ENCODE results near the gene TPRG1.
A peak's percentile ranks its signal among the peaks of the same experiment; 100 is the strongest.

The TPRG1 gene

DNA sequence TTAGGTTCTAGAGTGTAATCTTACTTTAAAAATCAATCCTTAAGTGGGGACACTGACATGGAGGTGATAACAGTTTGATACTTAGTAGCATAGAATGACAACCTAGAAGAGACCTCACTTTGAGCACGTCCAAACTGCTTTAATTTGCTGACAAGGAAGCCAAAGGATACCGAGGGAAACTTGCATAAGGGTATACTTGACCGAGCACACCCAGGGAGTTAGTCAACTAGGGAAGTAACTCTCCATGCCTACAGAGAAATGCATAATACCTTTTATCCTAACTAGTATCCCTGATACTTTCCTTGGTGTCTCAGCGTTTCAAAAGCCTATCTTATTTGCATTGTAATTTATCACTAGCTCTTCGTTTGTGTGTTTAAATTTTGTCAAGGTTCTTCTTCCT is 5.5 kb upstream of the TPRG1 start:
- DNase-seq = no peak

DNA sequence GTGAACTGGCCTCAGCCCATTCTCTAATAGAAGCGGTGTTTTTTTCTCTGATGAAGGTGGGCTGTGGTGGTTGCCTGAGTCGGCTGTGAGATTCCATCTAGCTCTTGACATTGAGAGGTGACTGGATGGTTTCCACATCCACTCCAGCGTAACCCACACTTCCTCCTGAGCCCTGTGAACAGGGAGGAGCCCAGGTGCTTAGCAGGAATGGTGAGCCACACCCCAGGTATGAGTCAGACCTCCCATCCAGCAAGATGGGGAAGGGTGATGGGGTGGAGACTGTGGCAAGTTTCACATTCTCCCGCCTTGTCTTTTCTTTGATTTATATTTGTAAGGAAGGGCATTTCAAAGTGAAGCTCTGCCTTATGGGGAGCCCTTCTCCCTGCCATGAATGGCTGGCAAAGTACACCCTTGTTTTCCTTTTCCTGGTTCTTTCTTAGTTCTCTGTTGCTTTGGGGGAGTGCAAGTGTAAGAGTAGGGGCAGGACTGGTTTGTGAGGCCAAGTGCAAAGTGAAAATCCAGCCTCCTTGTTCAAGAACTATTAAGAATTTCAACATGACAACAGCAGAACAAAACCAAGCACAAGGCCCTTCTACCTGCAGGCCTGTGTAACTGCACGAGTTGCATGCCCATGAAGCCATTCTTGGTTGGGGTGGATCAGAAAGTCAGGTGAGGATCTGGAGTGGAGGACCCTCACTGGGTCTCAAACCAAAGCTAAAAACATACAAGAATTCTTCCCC is 4.6 kb upstream of the TPRG1 start:
- DNase-seq = no peak

DNA sequence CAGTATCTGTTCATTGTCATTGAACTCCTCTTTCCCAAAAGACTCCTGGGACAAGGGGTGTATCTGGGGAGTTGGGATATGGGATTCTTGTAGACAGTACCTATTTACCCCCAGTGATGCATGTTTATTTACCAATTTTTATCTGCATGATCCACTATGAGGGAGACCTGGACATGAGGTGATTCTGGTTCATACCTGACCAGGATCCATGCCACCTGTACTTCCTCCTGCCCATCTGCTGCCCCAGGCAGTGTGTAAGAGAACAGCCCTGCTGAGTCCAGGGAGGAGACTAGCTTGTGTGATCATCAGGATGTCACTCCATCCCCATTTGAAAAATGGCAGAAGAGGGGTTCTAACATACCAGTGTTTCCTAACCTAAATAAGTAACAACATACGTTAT is 3.1 kb upstream of the TPRG1 start:
- no peak for DNase-seq

DNA sequence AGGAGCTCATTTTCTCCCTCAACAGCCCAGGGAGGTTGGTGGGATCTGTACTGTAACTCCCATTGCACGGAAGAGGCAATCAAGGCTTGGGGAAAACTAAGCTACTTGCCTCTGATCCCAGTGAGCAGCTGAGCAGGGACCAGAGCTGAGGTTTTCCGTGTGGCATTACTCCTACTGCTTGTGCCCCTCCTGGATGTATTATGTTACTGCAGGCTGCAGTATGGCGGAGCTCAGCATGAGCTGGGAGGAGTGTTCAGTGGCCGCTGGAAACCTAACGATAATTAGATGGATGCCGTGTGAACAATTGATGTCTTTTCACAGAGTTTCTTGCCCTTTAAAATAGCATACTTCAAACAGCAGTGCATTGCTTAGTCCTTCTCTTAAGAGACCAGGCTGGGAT is 2.0 kb upstream of the TPRG1 start:
- DNase-seq = no peak

DNA sequence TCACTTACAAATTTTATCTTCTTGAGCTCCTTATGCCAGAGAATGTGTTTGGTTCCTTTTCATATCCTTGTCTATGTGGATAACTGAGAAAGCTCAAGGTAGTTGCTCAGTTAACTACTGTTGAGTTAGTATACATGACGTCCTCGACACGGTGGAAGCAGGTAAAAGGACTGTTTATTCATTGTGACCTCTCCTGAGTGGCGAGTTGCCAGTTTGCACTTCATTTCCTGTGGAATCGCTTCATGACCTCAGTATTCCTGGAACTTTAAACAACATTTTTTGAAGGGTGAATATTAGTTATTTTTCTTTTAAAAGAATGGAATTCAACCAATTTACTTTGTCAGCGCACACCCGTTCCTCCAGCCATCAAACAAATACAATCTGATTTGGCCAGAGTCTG is 1.2 kb upstream of the TPRG1 start:
- DNase-seq = no peak

DNA sequence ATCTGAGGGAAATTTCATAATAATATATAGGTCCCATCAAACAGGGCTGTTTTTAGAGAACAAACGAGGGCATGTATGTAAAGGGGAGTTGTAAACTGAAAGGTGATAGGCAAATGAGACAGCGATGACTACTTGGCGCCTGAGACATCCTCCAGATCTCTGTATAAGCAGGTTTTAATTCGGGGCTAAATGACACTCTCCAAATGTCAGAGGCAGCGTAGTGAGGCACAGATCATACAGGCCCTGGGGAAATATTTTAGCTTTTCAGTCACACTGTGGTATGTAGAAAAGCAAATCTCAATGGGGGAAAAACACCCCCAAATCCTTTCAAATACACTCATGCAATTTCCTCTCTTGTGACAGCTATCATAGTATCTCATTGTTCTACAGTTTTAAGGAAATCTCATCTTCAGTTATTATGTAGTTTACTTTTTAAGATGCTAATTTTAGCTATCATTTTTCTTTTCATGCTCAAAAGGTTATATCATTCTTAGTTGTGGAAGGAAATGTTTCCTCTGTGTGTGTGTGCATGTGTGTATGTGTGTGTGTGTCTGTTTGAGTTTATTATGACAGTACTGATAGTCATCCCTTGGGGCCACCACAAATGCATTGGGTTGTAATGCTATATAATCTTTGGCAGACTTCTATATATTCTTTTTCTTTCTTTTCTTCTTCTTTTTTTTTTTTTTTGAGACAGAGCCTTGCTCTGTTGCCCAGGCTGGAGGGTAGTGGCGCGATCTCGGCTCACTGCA is 1.1 kb downstream of the TPRG1 start:
- DNase-seq = no peak

DNA sequence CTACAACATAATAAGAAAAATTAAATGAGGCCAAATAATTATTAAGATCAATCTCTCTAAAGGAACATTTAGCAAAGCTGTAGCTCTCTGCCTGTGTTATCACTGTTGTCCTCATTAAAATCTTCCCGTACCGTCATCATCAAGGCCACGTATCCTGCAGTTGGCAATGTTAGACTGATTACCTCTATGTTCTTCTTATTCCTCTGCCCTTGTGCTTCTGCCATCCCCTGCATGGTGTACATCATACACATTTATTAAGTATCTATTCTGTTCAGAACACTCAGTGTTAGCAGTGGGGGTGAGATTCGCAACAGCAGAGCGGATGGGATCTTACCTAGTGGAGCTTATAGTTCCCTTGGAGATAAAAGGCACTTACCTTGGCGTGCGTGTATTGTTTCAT is 12.8 kb downstream of the TPRG1 start:
- DNase-seq = no peak

DNA sequence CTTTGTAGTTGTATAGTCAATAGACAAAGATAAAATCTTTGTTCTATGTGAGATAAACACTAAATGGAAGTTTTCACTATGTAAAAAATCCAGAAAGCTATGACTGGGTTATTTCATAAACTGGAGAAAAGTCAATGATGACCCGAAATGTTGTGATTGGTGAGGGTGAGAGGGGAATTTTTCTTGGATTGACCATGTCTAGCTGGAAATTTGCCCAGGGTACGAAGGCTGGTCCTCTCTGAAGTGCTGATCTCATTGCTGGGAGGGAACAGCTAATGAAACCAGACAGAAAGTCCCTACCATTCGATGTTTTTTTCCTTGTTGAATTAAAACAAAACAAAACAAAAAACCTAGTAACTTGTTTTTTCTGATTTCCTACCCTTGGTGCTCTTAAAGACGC is 14.3 kb downstream of the TPRG1 start:
- no peak for DNase-seq

DNA sequence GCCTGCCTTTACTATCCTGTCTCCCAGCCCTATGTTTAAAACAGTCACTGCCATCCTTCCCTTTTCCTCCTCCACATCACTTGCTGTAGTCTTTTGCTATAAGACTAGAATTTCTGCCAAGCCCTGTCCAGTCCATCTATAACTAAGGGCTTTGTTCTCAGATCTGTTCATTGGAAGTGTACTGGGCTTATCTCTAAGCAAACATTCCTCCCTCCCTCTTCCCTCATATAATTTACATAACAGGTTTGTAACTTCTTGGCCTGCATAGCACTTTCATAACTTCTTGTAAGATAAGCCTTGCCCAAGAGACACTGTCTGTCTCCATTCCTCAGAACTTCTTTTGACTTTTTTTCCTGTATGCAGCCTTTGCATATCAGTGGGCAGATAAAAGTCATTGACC is 16.7 kb downstream of the TPRG1 start:
- DNase-seq = no peak

DNA sequence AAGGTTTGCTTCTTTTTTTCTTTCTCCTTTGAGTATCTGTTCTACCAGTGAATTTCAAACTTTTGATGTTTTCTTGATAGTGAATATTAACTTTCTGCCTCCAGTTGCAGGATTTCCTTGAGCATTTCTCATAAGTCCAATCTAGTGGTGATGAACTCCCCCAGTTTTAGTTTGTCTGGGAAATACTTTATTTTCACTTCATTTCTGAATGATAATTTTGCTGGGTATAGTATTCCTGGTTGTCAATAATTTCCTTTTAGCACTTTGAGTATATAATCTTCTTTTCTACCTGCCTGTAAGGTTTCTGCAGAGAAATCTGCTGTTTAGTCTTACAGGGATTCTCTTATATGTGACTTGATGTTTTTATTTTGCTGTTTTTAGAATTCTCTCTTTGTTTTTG is 21.0 kb downstream of the TPRG1 start:
- no peak for DNase-seq

DNA sequence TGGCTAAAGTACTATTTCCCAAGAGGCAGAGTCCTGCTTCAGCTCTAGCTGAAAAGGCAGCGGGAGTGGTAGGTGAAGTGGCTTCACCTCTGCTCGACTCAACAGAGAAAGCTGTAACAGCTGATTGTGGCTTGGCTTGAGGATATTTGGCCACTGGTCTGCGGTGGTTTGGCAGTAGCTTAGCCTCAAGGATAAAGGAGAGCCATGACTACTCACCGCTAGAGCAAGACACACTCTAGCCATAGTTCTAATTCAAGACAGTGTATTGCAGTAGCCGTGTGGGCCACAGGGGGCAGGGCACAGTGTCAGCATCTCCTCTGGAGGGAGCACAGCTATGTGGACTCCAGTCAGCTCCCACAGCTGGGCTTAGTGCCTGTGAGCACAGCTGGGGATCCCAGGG is 23.5 kb downstream of the TPRG1 start:
- no peak for DNase-seq

DNA sequence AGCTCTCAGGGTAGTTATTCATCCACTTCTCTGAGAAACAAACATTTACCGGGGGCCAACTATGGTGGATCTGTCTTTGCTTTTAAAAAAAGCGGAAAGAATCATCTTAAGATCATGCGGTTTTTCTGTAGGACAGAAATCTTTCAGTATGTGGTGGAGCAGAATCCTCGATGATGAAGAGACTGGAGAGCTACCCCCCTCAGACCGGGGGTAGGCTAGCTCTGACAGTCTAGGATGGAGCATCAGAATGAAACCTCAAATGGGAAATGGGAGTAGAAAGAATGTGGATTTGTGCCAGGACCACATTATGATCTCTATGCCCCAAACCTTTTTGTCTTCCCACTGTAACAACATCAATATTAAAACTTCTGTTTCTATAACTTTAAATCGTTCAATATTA is 30.3 kb downstream of the TPRG1 start:
- DNase-seq = no peak

DNA sequence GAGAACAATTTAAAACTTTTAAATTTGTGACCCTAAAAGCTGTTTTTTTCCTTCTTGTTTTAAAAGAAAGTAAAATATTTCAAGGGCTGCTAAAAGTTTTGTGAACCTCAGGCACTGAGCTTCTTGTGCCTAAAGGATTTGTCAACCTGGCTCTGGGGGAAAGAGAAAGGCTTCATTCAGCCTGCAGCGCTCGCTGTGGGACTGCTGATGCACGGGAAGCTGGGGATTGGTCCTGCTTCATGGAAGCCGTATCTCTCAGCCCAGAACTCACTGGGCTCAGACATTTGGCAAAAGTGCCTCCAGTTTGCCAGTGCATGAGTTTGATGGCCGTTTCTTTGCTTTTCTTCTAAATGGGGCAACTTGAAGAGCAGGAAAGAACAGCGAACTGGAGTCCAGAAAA is 30.8 kb downstream of the TPRG1 start:
- no peak for DNase-seq

DNA sequence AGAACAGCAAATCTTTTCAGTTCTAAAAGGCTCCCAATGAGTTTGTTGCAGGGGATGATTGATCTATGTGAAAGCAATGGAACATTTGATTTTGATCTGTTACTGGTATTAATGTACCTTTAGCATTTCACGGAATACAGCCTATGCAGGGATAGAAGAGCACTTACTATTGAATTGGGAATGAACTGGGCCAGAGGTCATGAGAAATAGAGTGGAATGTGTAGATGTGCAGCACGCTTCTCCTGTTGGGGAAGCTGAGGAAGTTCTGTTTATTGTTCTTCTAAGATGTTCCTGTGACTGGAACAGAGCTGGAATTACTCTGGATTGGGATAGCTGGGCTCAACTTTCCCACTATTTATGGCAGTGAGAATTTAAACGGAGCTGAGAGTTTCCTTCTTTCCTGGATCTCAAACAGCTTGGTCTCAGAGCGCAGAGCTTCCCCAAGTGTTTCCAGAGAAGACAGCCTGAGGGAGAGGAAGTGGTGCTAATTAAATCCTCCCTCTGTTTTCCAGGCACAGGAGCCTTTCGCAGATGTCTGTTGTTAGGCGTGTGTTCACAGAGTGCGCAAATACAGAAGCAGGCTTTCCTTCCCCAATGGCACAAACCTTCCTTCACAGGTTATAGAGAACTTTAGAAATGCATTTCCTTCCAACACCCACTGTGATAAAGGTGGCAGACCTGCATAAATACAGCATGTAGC is 32.5 kb downstream of the TPRG1 start:
- DNase-seq = peak in 1 of 2 donors; percentile 32

DNA sequence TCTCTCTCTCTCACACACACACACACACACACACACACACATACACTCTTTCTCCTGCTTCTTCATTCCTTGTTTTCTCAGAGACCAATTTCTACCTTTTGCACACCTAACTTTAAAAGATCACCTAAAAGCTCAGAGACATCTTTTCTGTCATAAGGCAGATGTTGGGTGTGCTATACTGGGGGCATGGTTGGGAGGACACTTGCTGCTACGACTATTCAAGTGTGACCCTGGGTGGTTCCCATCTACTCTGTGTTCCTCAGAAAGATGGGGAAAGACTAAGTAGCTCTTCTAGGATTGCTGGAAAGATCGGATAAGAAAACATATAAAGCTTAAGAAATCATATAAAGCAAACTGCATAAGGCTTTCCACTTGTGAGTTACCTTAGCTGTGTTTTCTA is 33.2 kb downstream of the TPRG1 start:
- no peak for DNase-seq

DNA sequence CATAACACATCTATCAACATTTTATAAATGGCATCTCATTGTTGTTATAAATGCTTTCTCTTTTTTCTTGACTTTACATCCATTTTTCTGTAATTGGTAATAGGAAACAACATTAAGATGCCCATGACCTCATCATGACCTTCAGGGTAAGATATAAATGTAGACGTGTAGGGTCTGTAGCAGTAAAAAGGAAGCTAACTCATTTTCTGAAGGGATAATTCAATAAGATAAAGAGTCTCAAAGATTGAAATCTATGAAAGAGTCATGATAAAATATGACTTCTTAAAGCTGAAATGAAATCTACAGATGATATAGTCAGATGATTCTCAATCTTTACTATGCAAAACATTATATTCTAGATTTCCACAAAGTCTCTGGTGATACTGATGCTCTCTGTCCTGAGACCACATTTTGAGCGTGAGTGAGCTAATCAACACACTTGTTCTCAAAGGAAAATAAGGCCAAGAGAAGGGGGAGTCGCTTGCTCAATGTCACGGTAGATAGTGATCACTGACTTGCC is 38.5 kb downstream of the TPRG1 start:
- DNase-seq = no peak

DNA sequence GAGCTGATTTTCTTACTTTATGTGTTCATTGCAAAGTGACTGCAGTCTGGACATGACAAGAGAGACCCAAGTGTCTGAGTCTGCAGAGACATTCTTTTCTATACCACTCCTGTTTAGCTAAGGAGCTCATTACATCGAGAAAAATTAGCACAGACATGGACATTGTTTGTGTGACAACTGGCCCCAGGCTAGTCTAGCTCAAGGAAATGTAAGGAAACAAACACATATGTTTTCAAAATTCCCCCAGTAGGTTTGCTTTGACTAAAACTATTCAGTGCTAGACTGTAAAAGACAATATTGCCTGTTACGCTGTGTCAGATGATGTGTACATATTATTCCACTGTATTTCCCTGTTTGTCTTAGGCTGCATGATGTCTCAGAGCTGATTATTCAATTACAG is 40.9 kb downstream of the TPRG1 start:
- no peak for DNase-seq

DNA sequence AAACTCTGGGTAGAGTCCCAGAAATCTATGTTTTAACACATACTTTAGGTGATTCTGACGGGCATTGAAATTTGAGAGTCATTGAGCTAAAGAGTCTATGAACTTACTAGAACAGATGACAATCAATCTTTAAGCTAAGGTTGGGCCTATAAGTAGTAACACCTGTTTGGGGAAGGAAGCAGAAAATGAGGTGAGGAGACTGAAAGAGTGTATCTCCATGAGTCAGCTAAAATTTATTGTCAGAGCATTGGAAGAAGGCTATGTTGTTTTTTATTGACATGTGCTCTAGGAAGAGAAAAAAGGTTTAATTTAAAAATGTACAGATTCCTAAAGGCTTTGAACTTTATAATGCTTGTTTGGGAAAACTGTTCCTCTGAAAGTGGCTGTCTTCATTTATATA is 42.9 kb downstream of the TPRG1 start:
- DNase-seq = no peak

DNA sequence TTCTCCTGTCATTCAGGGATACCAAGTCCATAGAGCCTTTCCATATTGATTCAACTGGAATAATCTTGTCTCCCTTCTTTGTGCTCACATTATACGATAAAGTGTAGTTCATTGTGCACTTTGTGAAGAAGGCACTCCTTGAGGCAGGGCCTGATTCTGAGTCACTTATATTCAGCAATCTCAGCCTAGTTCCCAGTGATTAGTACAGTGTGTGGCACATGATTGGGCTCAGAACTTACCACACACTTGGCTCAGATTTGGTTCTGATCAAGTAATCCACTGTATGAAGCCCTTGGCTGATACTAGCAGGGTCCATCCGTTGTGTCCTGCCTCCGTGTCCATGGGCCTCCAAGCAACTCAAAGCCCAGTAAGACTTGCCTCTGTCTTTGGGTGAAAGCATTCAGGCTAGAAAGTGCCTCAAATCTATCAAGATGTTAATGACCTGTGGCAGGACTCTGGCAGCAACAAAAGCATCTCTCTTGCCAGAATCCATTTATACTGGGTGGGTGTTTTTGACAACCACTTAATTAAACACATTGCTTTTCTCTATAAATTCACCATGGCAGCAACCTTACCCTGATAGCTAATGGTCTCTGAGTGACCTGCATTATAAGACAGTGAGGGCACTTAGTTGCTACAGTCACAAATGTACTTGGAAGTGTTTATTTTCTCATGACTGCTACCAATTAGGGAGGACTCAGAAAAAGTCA is 51.3 kb downstream of the TPRG1 start:
- no peak for DNase-seq

DNA sequence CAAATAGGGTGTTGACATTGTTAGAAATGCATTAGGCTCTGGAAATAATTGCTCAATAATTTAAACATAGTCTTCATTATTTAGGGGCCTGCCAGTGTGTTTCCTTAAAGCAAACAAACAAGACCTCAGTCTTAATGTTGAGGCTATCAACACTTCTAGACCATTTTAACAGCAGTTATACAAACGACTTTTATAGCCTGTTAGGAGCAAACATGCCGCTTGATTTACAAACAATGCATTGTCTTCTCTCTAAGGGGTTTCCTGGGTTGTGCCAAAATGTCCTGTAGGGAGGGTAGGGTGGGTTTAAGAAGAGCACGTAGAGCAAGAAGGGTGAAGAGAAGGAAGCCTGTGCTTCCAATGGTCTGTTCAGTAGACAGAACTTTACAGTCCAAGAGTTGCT is 53.7 kb downstream of the TPRG1 start:
- DNase-seq = no peak

DNA sequence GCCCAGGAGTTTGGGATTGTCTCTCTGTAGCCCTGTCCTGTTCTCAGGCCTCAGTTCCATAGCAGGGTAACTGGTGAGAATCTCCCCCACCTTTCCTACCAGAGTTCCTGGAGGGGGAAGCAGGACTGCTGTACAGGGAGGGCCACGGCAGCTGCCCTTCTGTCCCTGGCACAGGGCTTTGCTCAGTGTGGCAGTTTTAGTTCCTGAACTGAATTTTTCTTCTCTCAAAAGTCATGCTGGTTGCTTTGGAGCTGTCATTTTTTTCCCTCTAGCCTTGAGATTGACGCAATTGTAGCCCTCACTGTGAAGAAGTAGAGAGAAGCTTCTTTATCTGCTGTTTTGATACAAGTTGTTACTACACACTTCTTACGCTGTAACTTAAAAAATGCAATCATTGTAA is 55.5 kb downstream of the TPRG1 start:
- DNase-seq = no peak

DNA sequence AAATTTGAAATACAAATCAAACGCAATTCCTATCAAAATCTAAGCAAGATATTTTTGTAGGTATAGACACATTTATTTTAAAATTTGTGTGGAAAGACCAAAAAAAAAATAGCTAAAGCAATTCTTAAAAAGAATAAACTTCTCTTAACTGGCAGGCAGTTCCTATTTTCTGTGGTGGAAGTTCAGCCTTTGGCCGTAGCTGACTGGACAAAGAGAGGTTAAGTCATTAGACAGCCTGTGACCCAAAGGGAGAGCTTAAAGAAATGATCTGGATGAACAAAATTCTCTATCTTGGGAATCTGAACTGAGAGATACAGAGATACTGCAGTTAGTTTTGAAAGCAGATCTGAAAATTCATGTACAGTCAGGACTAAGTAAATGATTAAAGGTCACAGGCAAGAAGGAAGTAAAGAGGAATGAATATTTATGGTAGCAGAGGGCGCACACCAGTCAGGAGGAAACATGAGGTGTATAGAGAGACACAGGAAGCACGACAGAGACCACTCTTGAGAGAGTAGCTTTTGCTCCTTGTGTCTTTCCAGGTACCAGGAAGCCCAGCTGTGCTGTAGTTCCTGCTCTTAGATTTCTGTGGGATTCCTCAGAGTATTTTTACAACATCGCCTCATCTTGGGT is 57.5 kb downstream of the TPRG1 start:
- no peak for DNase-seq

DNA sequence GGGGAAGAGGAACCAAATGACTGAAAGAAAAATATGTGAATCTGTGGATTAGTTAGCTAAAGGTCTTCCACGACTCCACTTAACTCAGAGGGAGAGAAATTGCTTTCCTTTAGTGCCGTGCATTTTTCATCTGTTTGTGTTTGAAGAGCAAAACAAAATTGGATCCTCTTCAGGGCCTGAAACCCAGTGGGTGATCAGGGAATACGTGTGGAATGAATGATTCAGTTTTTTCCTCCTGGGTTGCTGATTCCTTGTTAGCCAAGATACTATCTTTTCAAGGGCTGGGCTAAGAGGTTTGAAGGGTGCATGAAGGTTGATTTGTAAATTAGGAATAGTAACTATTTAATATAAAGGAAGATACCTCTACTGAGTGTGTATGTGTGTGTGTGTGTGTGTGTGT is 61.0 kb downstream of the TPRG1 start:
- no peak for DNase-seq
